ENCODE measurements around the gene ZBTB21.

The ZBTB21 gene

GRCh38 chr21:42009831-42010506, at the start of gene ZBTB21:
ZBTB21 (minus strand) TSS chr21:42010360; CDS start chr21:41994095, 16,265 bp downstream.
- CTCF ChIA-PET, result interaction anchor here (1.0 to 1.5 kb wide), 2 partner anchors 9 to 107 kb away, joined by 3 read pairs; no protein-coding TSS in a partner anchor
- peak; percentile 97 for DNase-seq (ENCODE audit: extremely low spot score)
- TF ChIP-seq CTCF (IDR thresholded peaks at IDR 0.05; ENCODE audit: control extremely low read depth, extremely low read depth, low read depth, missing control alignments), result no peak
- POLR2A ChIA-PET, result interaction anchor here (0.6 kb wide), 2 partner anchors 305 to 411 kb away, joined by 3 read pairs; no protein-coding TSS in a partner anchor

- CTCF ChIA-PET, result interaction anchor here (1.4 kb wide), 1 partner anchor 21 kb away, joined by 3 read pairs; no protein-coding TSS in a partner anchor
- POLR2A ChIA-PET, result no interaction called here
- TF ChIP-seq CTCF (IDR thresholded peaks at IDR 0.05; ENCODE audit: control extremely low read depth, extremely low read depth, low read depth, missing control alignments), result no peak
- no peak for DNase-seq (ENCODE audit: extremely low spot score)
These were observed 49.6 kb upstream of the ZBTB21 start for GRCh38 chr21:42059721-42060120.

GRCh38 chr21:42059141-42059540, 49.0 kb upstream of the ZBTB21 start:
- no peak for DNase-seq (ENCODE audit: extremely low spot score)
- TF ChIP-seq CTCF (IDR thresholded peaks at IDR 0.05; ENCODE audit: control extremely low read depth, extremely low read depth, low read depth, missing control alignments), result no peak
- ChIA-PET CTCF (interaction anchor here (0.6 to 1.4 kb wide), 2 partner anchors 9 to 22 kb away, joined by 3 read pairs; no protein-coding TSS in a partner anchor), POLR2A (no interaction called here)

GRCh38 chr21:42058631-42059111, 48.5 kb upstream of the ZBTB21 start:
- no peak for TF ChIP-seq CTCF (IDR thresholded peaks at IDR 0.05; ENCODE audit: control extremely low read depth, extremely low read depth, low read depth, missing control alignments)
- DNase-seq (ENCODE audit: extremely low spot score), result no peak
- ChIA-PET POLR2A (no interaction called here), CTCF (interaction anchor here (0.6 to 1.4 kb wide), 2 partner anchors 9 to 22 kb away, joined by 3 read pairs; no protein-coding TSS in a partner anchor)

GRCh38 chr21:42057851-42058437, 47.8 kb upstream of the ZBTB21 start:
- no peak for TF ChIP-seq CTCF (IDR thresholded peaks at IDR 0.05; ENCODE audit: control extremely low read depth, extremely low read depth, low read depth, missing control alignments)
- POLR2A ChIA-PET, result no interaction called here
- CTCF ChIA-PET, result no interaction called here
- DNase-seq (ENCODE audit: extremely low spot score), result no peak

GRCh38 chr21:42056996-42057689, 47.0 kb upstream of the ZBTB21 start:
- no peak for DNase-seq (ENCODE audit: extremely low spot score)
- TF ChIP-seq CTCF (IDR thresholded peaks at IDR 0.05; ENCODE audit: control extremely low read depth, extremely low read depth, low read depth, missing control alignments), result no peak
- ChIA-PET CTCF (no interaction called here), POLR2A (no interaction called here)
